ENCODE data around the gene ZNF740.

Gene ZNF740

DNA sequence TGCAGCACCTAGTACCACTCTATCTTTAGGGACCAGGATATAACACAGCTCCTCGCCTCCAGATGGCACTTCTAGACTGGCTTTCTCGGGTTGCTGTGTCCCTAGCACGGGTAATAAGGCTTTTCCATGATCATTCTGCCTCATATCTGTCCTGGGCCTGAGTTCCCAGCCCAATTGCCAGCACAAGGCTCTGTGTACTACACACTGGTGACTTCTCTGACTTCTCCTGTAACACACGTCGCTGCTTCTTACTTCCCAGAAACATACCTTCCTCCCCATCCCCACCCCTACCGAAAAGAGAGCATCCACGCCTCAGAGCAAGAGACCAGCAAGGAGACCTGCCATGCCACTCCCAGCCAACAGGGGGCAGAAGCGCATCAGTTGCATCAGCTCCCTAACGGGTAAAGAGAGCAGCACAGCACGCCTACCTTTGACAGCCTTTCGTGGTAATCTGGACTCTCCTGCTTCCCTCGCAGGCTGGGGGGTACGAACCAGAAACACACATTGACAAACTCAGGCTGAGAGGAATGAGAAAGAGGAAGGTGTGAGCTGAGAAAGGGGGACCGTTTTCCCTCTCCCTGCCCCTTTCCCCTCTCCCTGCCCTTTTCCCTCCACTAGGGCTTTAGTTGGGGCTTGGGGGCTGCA lies 21.2 kb upstream of the ZNF740 start:
- Histone ChIP-seq H3K9ac (ENCODE audit: low read length) (peak overlapping the region; percentile 27; the same call in 1 of the 2 replicates), H3K4me2 (ENCODE audit: low read length) (peak overlapping the region; percentile 14; the same call in 1 of the 2 replicates), H3F3A (ENCODE audit: insufficient read depth, low read length) (no peaks in the 10 kb centered on the region), H2AFZ (ENCODE audit: low read length) (no peak overlapping the region), H4K20me1 (ENCODE audit: insufficient read depth, low read length) (no peaks in the 10 kb centered on the region), H3K9me3 (ENCODE audit: low read length) (no peaks in the 10 kb centered on the region), H3K4me1 (ENCODE audit: insufficient read depth, low read length, severe bottlenecking) (peaks cover 9% of the 10 kb centered on the region), H3K27me3 (ENCODE audit: insufficient read depth, low read length) (no peaks in the 10 kb centered on the region), H3K79me2 (ENCODE audit: insufficient read depth, low read length) (no peaks in the 10 kb centered on the region), H3K36me3 (ENCODE audit: insufficient read depth, low read length) (no peaks in the 10 kb centered on the region), H3K27ac (ENCODE audit: low read depth, low read length, poor library complexity, severe bottlenecking) (no peak overlapping the region), H3K9me2 (ENCODE audit: low read depth, low read length) (no peaks in the 10 kb centered on the region), H3K4me3 (ENCODE audit: low read depth, low read length, poor library complexity, severe bottlenecking) (no peak overlapping the region)
- TF ChIP-seq, protein P1, sequence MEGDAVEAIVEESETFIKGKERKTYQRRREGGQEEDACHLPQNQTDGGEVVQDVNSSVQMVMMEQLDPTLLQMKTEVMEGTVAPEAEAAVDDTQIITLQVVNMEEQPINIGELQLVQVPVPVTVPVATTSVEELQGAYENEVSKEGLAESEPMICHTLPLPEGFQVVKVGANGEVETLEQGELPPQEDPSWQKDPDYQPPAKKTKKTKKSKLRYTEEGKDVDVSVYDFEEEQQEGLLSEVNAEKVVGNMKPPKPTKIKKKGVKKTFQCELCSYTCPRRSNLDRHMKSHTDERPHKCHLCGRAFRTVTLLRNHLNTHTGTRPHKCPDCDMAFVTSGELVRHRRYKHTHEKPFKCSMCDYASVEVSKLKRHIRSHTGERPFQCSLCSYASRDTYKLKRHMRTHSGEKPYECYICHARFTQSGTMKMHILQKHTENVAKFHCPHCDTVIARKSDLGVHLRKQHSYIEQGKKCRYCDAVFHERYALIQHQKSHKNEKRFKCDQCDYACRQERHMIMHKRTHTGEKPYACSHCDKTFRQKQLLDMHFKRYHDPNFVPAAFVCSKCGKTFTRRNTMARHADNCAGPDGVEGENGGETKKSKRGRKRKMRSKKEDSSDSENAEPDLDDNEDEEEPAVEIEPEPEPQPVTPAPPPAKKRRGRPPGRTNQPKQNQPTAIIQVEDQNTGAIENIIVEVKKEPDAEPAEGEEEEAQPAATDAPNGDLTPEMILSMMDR (IDR thresholded peaks at IDR 0.05; ENCODE audit: low read length) = peak; percentile 99
- TF ChIP-seq EZH2 (IDR thresholded peaks at IDR 0.05; ENCODE audit: borderline replicate concordance, low read length) = no peak

DNA sequence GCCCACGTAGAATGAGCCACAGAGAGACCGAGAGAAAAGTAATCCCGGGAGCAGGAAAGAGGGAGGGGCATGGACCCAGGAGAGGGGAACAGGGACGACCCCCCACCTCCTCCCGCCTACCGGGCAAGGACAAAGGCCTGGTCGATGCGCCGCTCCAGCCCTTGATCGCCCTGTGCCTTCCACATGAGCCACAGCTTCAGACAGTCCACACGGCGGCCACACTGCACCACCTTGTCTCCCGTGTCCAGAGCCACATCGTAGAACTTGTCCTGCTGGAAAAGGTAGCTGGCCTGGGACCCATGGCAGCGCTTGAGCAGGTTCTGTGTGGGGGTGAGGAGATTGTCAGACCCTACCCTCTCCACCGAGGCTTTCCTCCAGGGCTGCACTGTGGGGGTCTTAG lies 20.5 kb upstream of the ZNF740 start:
- no peak for TF ChIP-seq EZH2 (IDR thresholded peaks at IDR 0.05; ENCODE audit: borderline replicate concordance, low read length)
- TF ChIP-seq, protein P1 (IDR thresholded peaks at IDR 0.05; ENCODE audit: low read length) = no peak
- H3K4me3 ChIP-seq (ENCODE audit: low read depth, low read length, poor library complexity, severe bottlenecking) = no peak overlapping the region

DNA sequence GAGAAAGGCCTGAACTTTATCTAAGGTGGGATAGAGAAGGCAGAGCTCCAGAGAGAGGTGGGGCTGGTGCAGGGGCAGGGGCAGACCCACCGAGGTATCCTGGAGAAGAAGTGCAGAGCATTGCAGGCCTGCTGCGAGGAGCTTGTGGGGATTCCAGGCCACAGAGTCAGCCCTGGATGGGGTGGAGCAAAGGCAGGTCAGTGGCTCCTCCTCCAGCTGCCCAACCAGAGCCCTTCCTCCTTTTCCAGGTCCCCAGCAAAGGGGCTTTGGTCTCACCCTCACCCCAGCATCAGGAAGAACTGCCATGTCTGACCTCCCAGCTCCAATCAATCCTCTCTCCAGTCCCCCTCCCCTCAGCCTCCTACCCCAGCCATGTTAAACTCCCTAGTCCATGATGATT lies 19.8 kb upstream of the ZNF740 start:
- Histone ChIP-seq H3K27ac (ENCODE audit: low read depth, low read length, poor library complexity, severe bottlenecking) (no peak overlapping the region), H3K4me3 (ENCODE audit: low read depth, low read length, poor library complexity, severe bottlenecking) (no peak overlapping the region), H3K4me1 (ENCODE audit: insufficient read depth, low read length, severe bottlenecking) (peaks cover 9% of the 10 kb centered on the region), H3K27me3 (ENCODE audit: insufficient read depth, low read length) (no peaks in the 10 kb centered on the region), H3K9ac (ENCODE audit: low read length) (no peak overlapping the region), H3K36me3 (ENCODE audit: insufficient read depth, low read length) (no peaks in the 10 kb centered on the region; the same call in 1 of the 2 replicates), H3K9me3 (ENCODE audit: low read length) (no peaks in the 10 kb centered on the region), H3K9me2 (ENCODE audit: low read depth, low read length) (no peaks in the 10 kb centered on the region), H3F3A (ENCODE audit: insufficient read depth, low read length) (no peaks in the 10 kb centered on the region), H2AFZ (ENCODE audit: low read length) (no peak overlapping the region), H3K79me2 (ENCODE audit: insufficient read depth, low read length) (no peaks in the 10 kb centered on the region), H4K20me1 (ENCODE audit: insufficient read depth, low read length) (no peaks in the 10 kb centered on the region), H3K4me2 (ENCODE audit: low read length) (no peak overlapping the region)
- TF ChIP-seq, protein P1 (IDR thresholded peaks at IDR 0.05; ENCODE audit: low read length) = no peak

More for the DNA sequence above, 20.5 kb upstream of the ZNF740 start:
- H3K79me2 ChIP-seq (ENCODE audit: insufficient read depth, low read length) = no peaks in the 10 kb centered on the region
- H3K9me2 ChIP-seq (ENCODE audit: low read depth, low read length) = no peaks in the 10 kb centered on the region
- H4K20me1 ChIP-seq (ENCODE audit: insufficient read depth, low read length) = no peaks in the 10 kb centered on the region
- H3K9ac ChIP-seq (ENCODE audit: low read length) = peak overlapping the region; percentile 27; the same call in 1 of the 2 replicates
- no peaks in the 10 kb centered on the region for H3K27me3 ChIP-seq (ENCODE audit: insufficient read depth, low read length)
- H3F3A ChIP-seq (ENCODE audit: insufficient read depth, low read length) = no peaks in the 10 kb centered on the region
- no peaks in the 10 kb centered on the region for H3K36me3 ChIP-seq (ENCODE audit: insufficient read depth, low read length)
- H3K27ac ChIP-seq (ENCODE audit: low read depth, low read length, poor library complexity, severe bottlenecking) = no peak overlapping the region
- peaks cover 9% of the 10 kb centered on the region for H3K4me1 ChIP-seq (ENCODE audit: insufficient read depth, low read length, severe bottlenecking)
- H3K4me2 ChIP-seq (ENCODE audit: low read length) = no peak overlapping the region
- H3K9me3 ChIP-seq (ENCODE audit: low read length) = no peaks in the 10 kb centered on the region
- H2AFZ ChIP-seq (ENCODE audit: low read length) = no peak overlapping the region
